Measurements from ENCODE around the gene MATN4.

DNA sequence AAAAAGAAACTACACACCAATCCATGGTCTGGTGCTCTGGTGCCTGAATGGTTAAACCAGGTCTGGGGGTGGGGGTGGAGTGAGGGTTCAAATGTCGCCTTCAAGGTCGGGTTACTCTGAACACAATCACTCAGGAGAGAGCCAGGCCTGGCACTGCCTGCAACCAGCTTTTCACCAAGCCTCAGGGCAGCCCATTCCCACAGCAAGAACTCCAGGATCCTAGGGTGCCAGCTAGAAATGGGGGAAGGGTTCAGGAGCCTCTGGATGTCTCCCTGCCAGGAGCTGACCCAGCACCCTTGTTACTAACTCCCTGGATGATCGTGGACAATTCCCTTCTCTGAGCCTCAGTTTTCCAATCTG, 33.5 kb upstream of the MATN4 start:
- TF ChIP-seq, protein P1, sequence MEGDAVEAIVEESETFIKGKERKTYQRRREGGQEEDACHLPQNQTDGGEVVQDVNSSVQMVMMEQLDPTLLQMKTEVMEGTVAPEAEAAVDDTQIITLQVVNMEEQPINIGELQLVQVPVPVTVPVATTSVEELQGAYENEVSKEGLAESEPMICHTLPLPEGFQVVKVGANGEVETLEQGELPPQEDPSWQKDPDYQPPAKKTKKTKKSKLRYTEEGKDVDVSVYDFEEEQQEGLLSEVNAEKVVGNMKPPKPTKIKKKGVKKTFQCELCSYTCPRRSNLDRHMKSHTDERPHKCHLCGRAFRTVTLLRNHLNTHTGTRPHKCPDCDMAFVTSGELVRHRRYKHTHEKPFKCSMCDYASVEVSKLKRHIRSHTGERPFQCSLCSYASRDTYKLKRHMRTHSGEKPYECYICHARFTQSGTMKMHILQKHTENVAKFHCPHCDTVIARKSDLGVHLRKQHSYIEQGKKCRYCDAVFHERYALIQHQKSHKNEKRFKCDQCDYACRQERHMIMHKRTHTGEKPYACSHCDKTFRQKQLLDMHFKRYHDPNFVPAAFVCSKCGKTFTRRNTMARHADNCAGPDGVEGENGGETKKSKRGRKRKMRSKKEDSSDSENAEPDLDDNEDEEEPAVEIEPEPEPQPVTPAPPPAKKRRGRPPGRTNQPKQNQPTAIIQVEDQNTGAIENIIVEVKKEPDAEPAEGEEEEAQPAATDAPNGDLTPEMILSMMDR (IDR thresholded peaks at IDR 0.05; ENCODE audit: low read depth, low read length, poor library complexity, severe bottlenecking) = no peak
- TF ChIP-seq EZH2phosphoT487 (IDR thresholded peaks at IDR 0.05; ENCODE audit: borderline replicate concordance, low read length) = no peak
